Endothelial cell (in vitro differentiated cells): ENCODE data around the gene DSCAML1. TPM values are rescaled to one million over a fixed set of nuclear protein-coding genes. Genes with fewer than 3 reads are reported as not detected.

ENCODE experiments used
- DNase-seq: peaks from one replicate; pipeline ENCODE4 v3.0.0; 2021; ENCODE audit warnings: low spot score
- H3K27ac Mint-ChIP-seq: one replicate; pipeline ENCODE4 v1.8.0; 2021; ENCODE audit warnings: mixed read lengths, inconsistent platforms; ENCODE audit not compliant: unreplicated experiment
- H3K27me3 Mint-ChIP-seq: one replicate; pipeline ENCODE4 v1.8.0; 2021; ENCODE audit warnings: mild to moderate bottlenecking, moderate library complexity, mixed read lengths, inconsistent platforms; ENCODE audit not compliant: unreplicated experiment
- H3K36me3 Mint-ChIP-seq: one replicate; pipeline ENCODE4 v1.8.0; 2021; ENCODE audit warnings: mild to moderate bottlenecking, low read depth, mixed read lengths, inconsistent platforms; ENCODE audit not compliant: unreplicated experiment
- H3K4me1 Mint-ChIP-seq: one replicate; pipeline ENCODE4 v1.8.0; 2021; ENCODE audit warnings: mild to moderate bottlenecking, mixed read lengths, inconsistent platforms; ENCODE audit not compliant: unreplicated experiment
- H3K4me3 Mint-ChIP-seq: one replicate; pipeline ENCODE4 v1.8.0; 2021; ENCODE audit warnings: mild to moderate bottlenecking, mixed read lengths, inconsistent platforms; ENCODE audit not compliant: unreplicated experiment
- H3K9me3 Mint-ChIP-seq: one replicate; pipeline ENCODE4 v1.8.0; 2021; ENCODE audit warnings: mixed read lengths, inconsistent platforms; ENCODE audit not compliant: unreplicated experiment
- CTCF ChIP-seq: fragments of 200-600 bp; sonication (generic); IDR thresholded peaks from one replicate; pipeline ENCODE4 v1.5.0; 2021; ENCODE audit warnings: antibody characterized with exemption; ENCODE audit not compliant: unreplicated experiment
- total RNA-seq: library from RNA; stranded (reverse); fragmentation: NEBNext Ultra II Directional; extraction: Animal tissue kit (Norgen Biotek cat#: 25700); gene quantifications from one replicate; pipeline ENCODE4 v1.2.1, GENCODE V29; 2021; ENCODE audit not compliant: unreplicated experiment

The DSCAML1 gene
- total RNA-seq, 1 donor from 2014 or later, result 3.8 TPM

- Mint-ChIP-seq H3K36me3 (no peaks in the 10 kb centered on the region), H3K27ac (no peak overlapping the region), H3K9me3 (no peaks in the 10 kb centered on the region), H3K4me1 (no peaks in the 10 kb centered on the region), H3K4me3 (no peak overlapping the region), H3K27me3 (peaks cover 1% of the 10 kb centered on the region)
- no peak for TF ChIP-seq CTCF
- DNase-seq, result no peak
Observed at GRCh38 chr11:117840881-117841550, 44.0 kb upstream of the DSCAML1 start.

GRCh38 chr11:117839936-117840813 lies 43.2 kb upstream of the DSCAML1 start:
- no peak for DNase-seq
- Mint-ChIP-seq H3K9me3 (no peaks in the 10 kb centered on the region), H3K36me3 (no peaks in the 10 kb centered on the region), H3K4me1 (no peaks in the 10 kb centered on the region), H3K27ac (no peak overlapping the region), H3K4me3 (no peak overlapping the region), H3K27me3 (peaks cover 1% of the 10 kb centered on the region)
- no peak for TF ChIP-seq CTCF

GRCh38 chr11:117839380-117839881 lies 42.4 kb upstream of the DSCAML1 start:
- no peak overlapping the region for H3K27ac Mint-ChIP-seq
- H3K36me3 Mint-ChIP-seq, result no peaks in the 10 kb centered on the region
- no peak for TF ChIP-seq CTCF
- no peak overlapping the region for H3K4me3 Mint-ChIP-seq
- no peaks in the 10 kb centered on the region for H3K9me3 Mint-ChIP-seq
- no peaks in the 10 kb centered on the region for H3K4me1 Mint-ChIP-seq
- DNase-seq, result no peak
- H3K27me3 Mint-ChIP-seq, result peaks cover 1% of the 10 kb centered on the region

GRCh38 chr11:117838901-117839300 lies 41.9 kb upstream of the DSCAML1 start:
- no peaks in the 10 kb centered on the region for H3K4me1 Mint-ChIP-seq
- no peaks in the 10 kb centered on the region for H3K9me3 Mint-ChIP-seq
- no peak overlapping the region for H3K4me3 Mint-ChIP-seq
- peaks cover 1% of the 10 kb centered on the region for H3K27me3 Mint-ChIP-seq
- TF ChIP-seq CTCF, result no peak
- DNase-seq, result no peak
- no peak overlapping the region for H3K27ac Mint-ChIP-seq
- no peaks in the 10 kb centered on the region for H3K36me3 Mint-ChIP-seq

- peaks cover 1% of the 10 kb centered on the region for H3K27me3 Mint-ChIP-seq
- no peak overlapping the region for H3K27ac Mint-ChIP-seq
Observed at GRCh38 chr11:117837791-117838190, 40.8 kb upstream of the DSCAML1 start.

More at GRCh38 chr11:117837791-117838190, 40.8 kb upstream of the DSCAML1 start:
- DNase-seq, result no peak
- H3K4me1 Mint-ChIP-seq, result no peaks in the 10 kb centered on the region
- no peaks in the 10 kb centered on the region for H3K36me3 Mint-ChIP-seq
- no peak overlapping the region for H3K4me3 Mint-ChIP-seq
- H3K9me3 Mint-ChIP-seq, result no peaks in the 10 kb centered on the region
- TF ChIP-seq CTCF, result no peak
